ENCODE measurements around the gene CARD11. TPM values are rescaled to one million over a fixed set of nuclear protein-coding genes. Genes with fewer than 3 reads are reported as not detected.
A peak's percentile ranks its signal among the peaks of the same experiment; 100 is the strongest.

Gene CARD11
- total RNA-seq, 1 donor from 2014 or later, result 5.8 TPM

DNA sequence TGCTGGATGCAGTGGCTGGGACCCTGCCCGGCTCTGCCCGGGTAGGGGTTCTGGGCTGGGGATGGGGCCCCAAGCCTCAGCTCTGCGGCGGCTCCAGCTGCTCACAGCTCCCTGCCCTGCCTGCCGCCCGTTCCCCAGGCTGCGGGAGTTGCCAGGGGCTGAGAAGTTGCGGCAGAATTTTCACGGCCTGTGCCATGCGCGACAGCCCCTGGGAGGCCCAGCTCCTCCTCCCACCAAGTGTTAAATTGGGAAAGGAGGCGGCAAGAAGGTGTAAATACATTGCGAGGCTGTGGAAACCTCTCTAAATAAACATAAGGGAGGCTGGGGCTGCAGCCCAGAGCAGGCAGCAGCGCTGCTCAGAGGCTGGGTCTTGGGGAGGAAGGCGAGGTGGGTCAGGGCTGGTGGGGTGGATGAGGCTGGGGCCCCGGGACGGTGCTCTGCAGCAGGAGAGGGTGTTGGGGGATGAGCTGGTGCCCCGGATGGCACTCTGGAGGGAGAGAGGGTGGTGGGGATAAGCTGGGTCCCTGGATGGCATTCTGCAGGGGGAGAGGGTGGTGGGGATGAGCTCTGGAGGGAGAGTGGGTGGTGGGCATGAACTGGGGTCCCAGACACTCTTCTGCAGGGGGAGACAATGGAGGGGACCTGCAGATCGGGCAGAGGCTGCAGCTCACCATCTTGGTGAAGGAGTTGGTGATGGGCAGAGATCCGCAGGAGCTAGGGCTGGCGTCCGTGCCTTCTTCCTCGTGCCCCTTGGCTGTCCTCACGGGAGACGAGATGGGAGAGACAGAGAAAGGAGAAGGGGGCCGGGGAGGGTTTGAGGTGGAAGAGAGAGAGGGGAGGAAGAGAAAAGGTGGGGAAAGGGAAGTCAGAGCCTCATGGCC lies 114.1 kb downstream of the CARD11 start:
- no peaks in the 10 kb centered on the region for H3K27me3 ChIP-seq
- no peaks in the 10 kb centered on the region for H3K4me1 ChIP-seq
- H3K9me3 ChIP-seq, result no peaks in the 10 kb centered on the region
- intact Hi-C loops (cut with DNase I), result no loop called here
- peak; percentile 55 for DNase-seq
- TF ChIP-seq, protein P1, sequence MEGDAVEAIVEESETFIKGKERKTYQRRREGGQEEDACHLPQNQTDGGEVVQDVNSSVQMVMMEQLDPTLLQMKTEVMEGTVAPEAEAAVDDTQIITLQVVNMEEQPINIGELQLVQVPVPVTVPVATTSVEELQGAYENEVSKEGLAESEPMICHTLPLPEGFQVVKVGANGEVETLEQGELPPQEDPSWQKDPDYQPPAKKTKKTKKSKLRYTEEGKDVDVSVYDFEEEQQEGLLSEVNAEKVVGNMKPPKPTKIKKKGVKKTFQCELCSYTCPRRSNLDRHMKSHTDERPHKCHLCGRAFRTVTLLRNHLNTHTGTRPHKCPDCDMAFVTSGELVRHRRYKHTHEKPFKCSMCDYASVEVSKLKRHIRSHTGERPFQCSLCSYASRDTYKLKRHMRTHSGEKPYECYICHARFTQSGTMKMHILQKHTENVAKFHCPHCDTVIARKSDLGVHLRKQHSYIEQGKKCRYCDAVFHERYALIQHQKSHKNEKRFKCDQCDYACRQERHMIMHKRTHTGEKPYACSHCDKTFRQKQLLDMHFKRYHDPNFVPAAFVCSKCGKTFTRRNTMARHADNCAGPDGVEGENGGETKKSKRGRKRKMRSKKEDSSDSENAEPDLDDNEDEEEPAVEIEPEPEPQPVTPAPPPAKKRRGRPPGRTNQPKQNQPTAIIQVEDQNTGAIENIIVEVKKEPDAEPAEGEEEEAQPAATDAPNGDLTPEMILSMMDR (IDR thresholded peaks at IDR 0.05), result no peak
- no peak overlapping the region for H3K4me3 ChIP-seq
- H3K36me3 ChIP-seq, result no peaks in the 10 kb centered on the region
- no peak for ATAC-seq
- H3K27ac ChIP-seq, result no peak overlapping the region

DNA sequence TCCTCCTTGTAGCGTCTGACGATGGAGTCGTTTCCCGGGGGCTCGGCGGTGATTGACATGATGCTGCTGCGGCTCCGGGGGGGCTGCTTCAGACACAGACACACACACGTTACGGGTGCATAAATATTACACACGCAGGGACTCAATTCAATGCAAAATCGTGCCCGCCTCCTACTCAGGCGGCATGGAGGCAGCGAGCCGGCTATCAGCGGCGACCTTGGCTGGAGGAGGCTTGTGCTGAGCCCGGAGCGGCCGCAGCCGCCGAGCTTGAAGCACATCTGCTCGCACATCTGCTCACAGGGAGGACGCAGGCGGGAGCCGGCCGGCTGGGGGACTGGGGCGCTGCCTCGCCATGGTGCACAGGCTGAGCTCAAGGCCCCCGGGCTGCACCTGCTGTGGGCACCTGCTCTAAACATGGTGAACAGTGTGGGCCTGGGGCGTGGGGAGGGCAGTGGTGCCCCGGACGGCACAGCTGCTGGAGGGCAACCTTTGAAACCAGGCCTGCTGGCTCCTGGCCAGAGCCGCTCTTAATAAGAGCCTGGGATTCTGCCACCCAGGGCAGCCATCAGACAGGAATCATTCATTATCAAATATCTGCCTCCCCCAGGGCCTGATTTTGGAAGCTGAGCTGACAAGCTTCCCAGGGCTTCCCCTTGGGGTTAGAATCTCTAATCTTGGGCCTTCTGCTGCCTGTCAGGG lies 114.9 kb downstream of the CARD11 start:
- Histone ChIP-seq H3K4me1 (no peaks in the 10 kb centered on the region), H3K9me3 (no peaks in the 10 kb centered on the region), H3K4me3 (no peak overlapping the region), H3K36me3 (no peaks in the 10 kb centered on the region), H3K27ac (no peak overlapping the region), H3K27me3 (no peaks in the 10 kb centered on the region)
- TF ChIP-seq, protein P1 (IDR thresholded peaks at IDR 0.05), result no peak
- intact Hi-C loops (cut with DNase I), result no loop called here
- ATAC-seq (no peak), DNase-seq (peak; percentile 60)

DNA sequence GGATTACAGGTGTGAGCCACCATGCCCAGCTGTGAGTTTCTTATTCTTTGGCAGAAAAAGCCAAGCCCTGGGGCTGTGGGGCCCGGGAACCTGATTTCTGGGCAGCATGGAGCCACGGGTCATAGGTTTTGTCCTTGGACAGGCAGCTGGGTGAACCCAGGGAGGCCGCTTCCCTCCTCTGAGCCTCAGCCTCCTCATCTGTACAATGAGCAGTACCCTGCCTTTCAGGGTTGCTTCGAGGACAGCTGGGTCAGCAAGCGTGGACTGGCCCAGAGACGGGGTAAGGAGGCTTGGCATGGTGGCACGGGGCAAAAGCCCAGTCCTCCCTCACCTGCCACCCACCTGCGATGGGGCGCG lies 115.4 kb downstream of the CARD11 start:
- ATAC-seq, result no peak
- Histone ChIP-seq H3K4me1 (no peaks in the 10 kb centered on the region), H3K9me3 (no peaks in the 10 kb centered on the region), H3K27ac (no peak overlapping the region), H3K4me3 (no peak overlapping the region), H3K36me3 (no peaks in the 10 kb centered on the region), H3K27me3 (no peaks in the 10 kb centered on the region)
- no peak for DNase-seq
- TF ChIP-seq, protein P1 (IDR thresholded peaks at IDR 0.05), result no peak
- intact Hi-C loops (cut with DNase I), result no loop called here

DNA sequence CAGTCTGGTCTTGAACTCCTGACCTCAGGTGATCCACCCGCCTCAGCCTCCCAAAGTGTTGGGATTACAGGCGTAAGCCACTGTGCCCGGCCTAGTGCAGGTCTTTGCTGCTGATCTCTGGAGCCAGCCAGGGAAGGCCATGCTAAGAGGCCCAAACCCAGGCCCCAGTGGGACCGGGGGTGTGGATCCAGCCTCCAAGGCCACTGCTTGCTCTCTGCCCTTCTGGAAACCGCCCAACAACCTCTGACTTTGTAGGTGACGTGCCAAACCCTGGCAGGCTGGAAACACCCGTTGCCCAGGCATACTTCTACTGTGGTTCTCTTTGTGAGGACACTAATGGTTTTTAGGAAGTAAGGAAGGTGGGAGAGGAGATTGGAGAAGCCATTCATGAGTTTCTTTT lies 116.1 kb downstream of the CARD11 start:
- Histone ChIP-seq H3K27ac (no peak overlapping the region), H3K4me1 (no peaks in the 10 kb centered on the region), H3K27me3 (no peaks in the 10 kb centered on the region), H3K4me3 (no peak overlapping the region), H3K36me3 (no peaks in the 10 kb centered on the region), H3K9me3 (no peaks in the 10 kb centered on the region)
- intact Hi-C loops (cut with DNase I), result no loop called here
- DNase-seq (peak; percentile 49), ATAC-seq (no peak)
- TF ChIP-seq, protein P1 (IDR thresholded peaks at IDR 0.05), result no peak

DNA sequence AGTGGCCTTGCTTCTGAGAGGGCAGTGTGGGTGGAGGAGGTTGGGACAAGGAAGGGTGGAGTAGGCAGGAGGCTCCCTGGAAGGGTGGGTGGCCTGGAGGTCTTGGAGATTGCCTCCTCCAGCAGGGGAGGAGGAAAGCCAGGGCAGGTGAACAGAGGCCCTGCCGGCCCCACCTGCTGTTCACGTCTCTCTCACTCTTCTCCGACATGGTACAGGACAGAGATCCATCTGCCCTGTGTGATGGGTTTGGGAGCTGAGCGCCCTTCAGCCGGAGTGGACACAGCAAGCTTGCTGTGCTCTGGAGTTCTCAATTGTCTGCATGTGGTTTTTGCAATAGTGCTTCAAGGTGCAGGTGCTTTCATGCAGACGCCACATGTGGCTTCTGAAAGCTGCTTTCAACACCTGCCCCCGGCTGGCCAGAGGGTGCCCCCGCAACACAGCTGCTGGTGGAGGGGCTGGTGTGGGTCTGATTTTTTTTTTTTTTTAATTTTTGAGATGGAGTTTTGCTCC lies 116.7 kb downstream of the CARD11 start:
- H3K4me1 ChIP-seq, result no peaks in the 10 kb centered on the region
- no peak overlapping the region for H3K27ac ChIP-seq
- TF ChIP-seq, protein P1 (IDR thresholded peaks at IDR 0.05), result no peak
- H3K36me3 ChIP-seq, result no peaks in the 10 kb centered on the region
- ATAC-seq, result no peak
- H3K27me3 ChIP-seq, result no peaks in the 10 kb centered on the region
- intact Hi-C loops (cut with DNase I), result no loop called here
- H3K9me3 ChIP-seq, result no peaks in the 10 kb centered on the region
- no peak overlapping the region for H3K4me3 ChIP-seq
- DNase-seq, result peak; percentile 46

Data from upper lobe of right lung (tissue), 1 donor.